Measurements from ENCODE around the gene MRO. TPM values are rescaled to one million over a fixed set of nuclear protein-coding genes. Genes with fewer than 3 reads are reported as not detected.

MRO gene
- total RNA-seq, 1 experiment from 2014 or later = not detected

DNA sequence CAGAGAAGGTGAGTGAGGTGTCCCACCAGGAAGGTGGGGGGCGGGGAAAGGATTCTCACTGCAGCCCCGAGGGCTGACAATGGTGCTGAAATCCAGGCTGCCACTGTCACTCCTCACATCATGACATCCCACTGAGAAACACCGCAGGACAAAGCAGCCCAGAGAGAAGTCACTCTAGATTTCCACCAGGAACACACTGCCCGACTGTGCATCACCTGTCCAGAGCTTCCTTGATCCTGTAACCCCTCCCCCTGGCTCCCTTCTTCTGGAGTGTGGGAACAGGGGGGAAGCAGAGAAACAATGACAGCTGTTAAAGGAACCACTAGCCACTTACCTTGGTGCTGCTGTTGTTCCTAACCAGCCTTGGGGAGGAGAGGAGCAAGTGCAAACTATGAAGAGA is 69.9 kb downstream of the MRO start:
- H3K4me1 ChIP-seq (ENCODE audit: control insufficient read depth, insufficient read depth, low read length) = no peaks in the 10 kb centered on the region
- no peaks in the 10 kb centered on the region for H3K36me3 ChIP-seq (ENCODE audit: control insufficient read depth, insufficient read depth, low read length)
- H3K4me3 ChIP-seq (ENCODE audit: low read depth in 2 of 2, low read length in 2 of 2) = no peak overlapping the region
- no peak for DNase-seq (ENCODE audit: low read depth, low spot score)
- BruUV-seq (replicated peaks) = no TSS peak
- in situ Hi-C loops (cut with HindIII; ENCODE audit: low pct_unique_long_range_greater_than_20kb, low sequenced_read_pairs) (no loop called here), intact Hi-C loops (cut with micrococcal nuclease; ENCODE audit: unreplicated experiment) (no loop called here)
- ChIA-PET POLR2A (no interaction called here), CTCF (no interaction called here)
- no peaks in the 10 kb centered on the region for H3K9me3 ChIP-seq (ENCODE audit: control insufficient read depth, insufficient read depth, low read depth, low read length)
- H3K27ac ChIP-seq (ENCODE audit: low read length) = no peak overlapping the region
- H3K27me3 ChIP-seq (ENCODE audit: control insufficient read depth, insufficient read depth, low read length) = no peaks in the 10 kb centered on the region; the same call in 1 of the 2 replicates
- ATAC-seq = no peak
- TF ChIP-seq, protein P1, sequence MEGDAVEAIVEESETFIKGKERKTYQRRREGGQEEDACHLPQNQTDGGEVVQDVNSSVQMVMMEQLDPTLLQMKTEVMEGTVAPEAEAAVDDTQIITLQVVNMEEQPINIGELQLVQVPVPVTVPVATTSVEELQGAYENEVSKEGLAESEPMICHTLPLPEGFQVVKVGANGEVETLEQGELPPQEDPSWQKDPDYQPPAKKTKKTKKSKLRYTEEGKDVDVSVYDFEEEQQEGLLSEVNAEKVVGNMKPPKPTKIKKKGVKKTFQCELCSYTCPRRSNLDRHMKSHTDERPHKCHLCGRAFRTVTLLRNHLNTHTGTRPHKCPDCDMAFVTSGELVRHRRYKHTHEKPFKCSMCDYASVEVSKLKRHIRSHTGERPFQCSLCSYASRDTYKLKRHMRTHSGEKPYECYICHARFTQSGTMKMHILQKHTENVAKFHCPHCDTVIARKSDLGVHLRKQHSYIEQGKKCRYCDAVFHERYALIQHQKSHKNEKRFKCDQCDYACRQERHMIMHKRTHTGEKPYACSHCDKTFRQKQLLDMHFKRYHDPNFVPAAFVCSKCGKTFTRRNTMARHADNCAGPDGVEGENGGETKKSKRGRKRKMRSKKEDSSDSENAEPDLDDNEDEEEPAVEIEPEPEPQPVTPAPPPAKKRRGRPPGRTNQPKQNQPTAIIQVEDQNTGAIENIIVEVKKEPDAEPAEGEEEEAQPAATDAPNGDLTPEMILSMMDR (IDR thresholded peaks at IDR 0.05) = no peak
- TF ChIP-seq TCF7L2 (IDR thresholded peaks at IDR 0.05; ENCODE audit: low read depth, low read length) = no peak
- TF ChIP-seq, protein P2, sequence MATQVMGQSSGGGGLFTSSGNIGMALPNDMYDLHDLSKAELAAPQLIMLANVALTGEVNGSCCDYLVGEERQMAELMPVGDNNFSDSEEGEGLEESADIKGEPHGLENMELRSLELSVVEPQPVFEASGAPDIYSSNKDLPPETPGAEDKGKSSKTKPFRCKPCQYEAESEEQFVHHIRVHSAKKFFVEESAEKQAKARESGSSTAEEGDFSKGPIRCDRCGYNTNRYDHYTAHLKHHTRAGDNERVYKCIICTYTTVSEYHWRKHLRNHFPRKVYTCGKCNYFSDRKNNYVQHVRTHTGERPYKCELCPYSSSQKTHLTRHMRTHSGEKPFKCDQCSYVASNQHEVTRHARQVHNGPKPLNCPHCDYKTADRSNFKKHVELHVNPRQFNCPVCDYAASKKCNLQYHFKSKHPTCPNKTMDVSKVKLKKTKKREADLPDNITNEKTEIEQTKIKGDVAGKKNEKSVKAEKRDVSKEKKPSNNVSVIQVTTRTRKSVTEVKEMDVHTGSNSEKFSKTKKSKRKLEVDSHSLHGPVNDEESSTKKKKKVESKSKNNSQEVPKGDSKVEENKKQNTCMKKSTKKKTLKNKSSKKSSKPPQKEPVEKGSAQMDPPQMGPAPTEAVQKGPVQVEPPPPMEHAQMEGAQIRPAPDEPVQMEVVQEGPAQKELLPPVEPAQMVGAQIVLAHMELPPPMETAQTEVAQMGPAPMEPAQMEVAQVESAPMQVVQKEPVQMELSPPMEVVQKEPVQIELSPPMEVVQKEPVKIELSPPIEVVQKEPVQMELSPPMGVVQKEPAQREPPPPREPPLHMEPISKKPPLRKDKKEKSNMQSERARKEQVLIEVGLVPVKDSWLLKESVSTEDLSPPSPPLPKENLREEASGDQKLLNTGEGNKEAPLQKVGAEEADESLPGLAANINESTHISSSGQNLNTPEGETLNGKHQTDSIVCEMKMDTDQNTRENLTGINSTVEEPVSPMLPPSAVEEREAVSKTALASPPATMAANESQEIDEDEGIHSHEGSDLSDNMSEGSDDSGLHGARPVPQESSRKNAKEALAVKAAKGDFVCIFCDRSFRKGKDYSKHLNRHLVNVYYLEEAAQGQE (IDR thresholded peaks at IDR 0.05; ENCODE audit: insufficient read depth in 1 of 2, low read depth in 2 of 2, low read length in 1 of 2) = no peak
- no peak for TF ChIP-seq SIN3A (IDR thresholded peaks at IDR 0.05; ENCODE audit: borderline replicate concordance, insufficient read depth, low read depth, low read length)
- no peak for TF ChIP-seq POLR2AphosphoS5 (IDR thresholded peaks at IDR 0.05; ENCODE audit: low read depth, low read length)

DNA sequence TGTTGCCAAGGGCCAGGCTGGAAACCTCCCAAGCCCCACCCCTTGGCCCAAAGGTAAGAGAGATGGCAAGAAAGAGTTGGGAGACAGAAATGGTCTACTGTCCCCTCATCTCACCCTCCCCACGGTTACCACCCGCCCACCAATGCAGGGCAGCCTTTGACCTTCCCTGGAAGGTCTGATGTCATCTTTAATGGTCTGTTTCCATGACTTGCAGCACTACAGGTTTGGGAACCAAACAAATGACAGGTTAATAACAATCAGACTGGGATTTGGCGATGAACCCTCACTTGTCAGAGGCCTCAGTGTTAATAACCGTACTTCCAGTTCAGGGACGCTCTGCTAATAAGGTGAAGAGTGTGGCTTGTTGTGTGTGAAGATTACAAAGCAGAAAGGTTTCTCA is 70.4 kb downstream of the MRO start:
- H3K4me3 ChIP-seq (ENCODE audit: low read depth in 2 of 2, low read length in 2 of 2) = no peak overlapping the region
- H3K27me3 ChIP-seq (ENCODE audit: control insufficient read depth, insufficient read depth, low read length) = no peaks in the 10 kb centered on the region; the same call in 1 of the 2 replicates
- POLR2A ChIA-PET = no interaction called here
- in situ Hi-C loops (cut with HindIII; ENCODE audit: low pct_unique_long_range_greater_than_20kb, low sequenced_read_pairs) = no loop called here
- CTCF ChIA-PET = no interaction called here
- BruUV-seq (replicated peaks) = no TSS peak
- no peak overlapping the region for H3K27ac ChIP-seq (ENCODE audit: low read length)
- intact Hi-C loops (cut with micrococcal nuclease; ENCODE audit: unreplicated experiment) = no loop called here
- no peaks in the 10 kb centered on the region for H3K4me1 ChIP-seq (ENCODE audit: control insufficient read depth, insufficient read depth, low read length)
- DNase-seq (ENCODE audit: low read depth, low spot score) (no peak), ATAC-seq (no peak)
- TF ChIP-seq, protein P2 (IDR thresholded peaks at IDR 0.05; ENCODE audit: insufficient read depth in 1 of 2, low read depth in 2 of 2, low read length in 1 of 2) = no peak
- TF ChIP-seq, protein P1 (IDR thresholded peaks at IDR 0.05) = no peak
- TF ChIP-seq POLR2AphosphoS5 (IDR thresholded peaks at IDR 0.05; ENCODE audit: low read depth, low read length) (no peak), SIN3A (IDR thresholded peaks at IDR 0.05; ENCODE audit: borderline replicate concordance, insufficient read depth, low read depth, low read length) (no peak)
- no peaks in the 10 kb centered on the region for H3K36me3 ChIP-seq (ENCODE audit: control insufficient read depth, insufficient read depth, low read length)
- H3K9me3 ChIP-seq (ENCODE audit: control insufficient read depth, insufficient read depth, low read depth, low read length) = no peaks in the 10 kb centered on the region
